GM12865 (cell line): ENCODE data around the gene OR10H4.

Source experiments
- DNase-seq: peaks from one replicate; pipeline ENCODE4 v3.0.0; 2010; ENCODE audit warnings: low read depth
- H3K4me3 ChIP-seq: 2 replicates; pipeline ENCODE4 v1.5.1; 2011; ENCODE audit warnings: mild to moderate bottlenecking, low read depth, low read length, control low read depth
- CTCF ChIP-seq: IDR thresholded peaks from 2 replicates; pipeline ENCODE4 v1.5.1; 2011; ENCODE audit warnings: low read length, control low read depth, low read depth, inconsistent platforms; ENCODE audit not compliant: insufficient read depth; ENCODE audit errors: missing control alignments

OR10H4 gene

GRCh38 chr19:15991602-15992001, 42.8 kb downstream of the OR10H4 start:
- TF ChIP-seq CTCF, result no peak
- DNase-seq, result no peak

GRCh38 chr19:15992014-15992413, 43.2 kb downstream of the OR10H4 start:
- DNase-seq, result no peak
- TF ChIP-seq CTCF, result no peak
- H3K4me3 ChIP-seq, result no peak overlapping the region

More at GRCh38 chr19:15991602-15992001, 42.8 kb downstream of the OR10H4 start:
- H3K4me3 ChIP-seq, result no peak overlapping the region

DNA sequence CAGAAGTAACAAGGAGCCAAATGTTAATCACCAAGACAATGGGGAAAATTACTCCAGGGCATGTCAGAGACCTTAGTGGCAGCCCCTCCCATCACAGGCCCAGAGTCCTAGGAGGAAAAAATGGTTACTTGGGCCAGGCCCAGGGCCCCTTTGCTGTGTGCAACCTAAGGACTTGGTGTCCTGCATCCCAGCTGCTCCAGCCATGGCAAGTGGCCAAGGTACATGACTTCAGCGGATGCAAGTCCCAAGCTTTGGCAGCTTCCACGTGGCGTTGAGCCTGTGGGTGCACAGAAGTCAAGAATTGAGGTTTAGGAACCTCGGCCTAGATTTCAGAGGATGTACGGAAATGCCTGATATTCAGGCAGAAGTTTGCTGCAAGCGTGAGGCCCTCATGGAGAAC, 46.7 kb downstream of the OR10H4 start:
- TF ChIP-seq CTCF, result no peak
- no peak for DNase-seq
- H3K4me3 ChIP-seq, result no peak overlapping the region

DNA sequence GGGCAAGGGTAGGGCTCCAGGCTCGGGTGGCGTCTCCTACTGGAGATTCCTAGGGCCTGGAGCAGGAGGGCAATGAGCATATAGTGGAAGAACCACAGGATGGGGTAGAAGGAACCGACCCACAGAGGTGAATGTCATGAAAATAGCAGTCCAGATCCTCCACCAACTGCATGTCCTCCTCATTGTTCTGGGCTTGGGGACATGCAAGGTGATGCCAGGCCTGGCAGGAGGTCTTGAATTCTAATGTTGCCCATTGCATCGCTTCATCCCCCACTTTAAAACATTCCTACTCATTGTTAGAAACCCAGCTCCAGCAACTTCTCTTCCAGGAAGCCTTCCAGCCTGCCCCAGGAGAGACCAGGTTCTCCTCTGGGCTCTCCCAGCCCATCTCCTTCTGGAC, 49.4 kb downstream of the OR10H4 start:
- no peak for TF ChIP-seq CTCF
- no peak overlapping the region for H3K4me3 ChIP-seq
- DNase-seq, result no peak
